HEK293 (cell line): ENCODE results near the gene CDH22.

Source experiments
- HOXA7 ChIP-seq: sonication (generic); formaldehyde crosslinking; IDR thresholded peaks from 2 replicates; pipeline ENCODE4 v1.8.1; 2022; ENCODE audit warnings: missing genetic modification reagents, borderline replicate concordance
- RBAK ChIP-seq: fragments of 450-650 bp; formaldehyde crosslinking; IDR thresholded peaks from 2 replicates; pipeline ENCODE4 v1.5.1; 2016; ENCODE audit warnings: missing biosample characterization, missing genetic modification characterization
- ZBTB1 ChIP-seq: fragments of 450-650 bp; formaldehyde crosslinking; IDR thresholded peaks from 2 replicates; pipeline ENCODE4 v1.5.1; 2016; ENCODE audit warnings: missing biosample characterization, missing genetic modification characterization
- ZFP37 ChIP-seq: fragments of 450-650 bp; formaldehyde crosslinking; IDR thresholded peaks from 2 replicates; pipeline ENCODE4 v1.5.1; 2016; ENCODE audit warnings: missing biosample characterization, missing genetic modification characterization
- ZNF133 ChIP-seq: fragments of 450-650 bp; formaldehyde crosslinking; IDR thresholded peaks from 2 replicates; pipeline ENCODE4 v1.5.1; 2016; ENCODE audit warnings: missing biosample characterization, missing genetic modification characterization
- ZNF146 ChIP-seq: fragments of 450-650 bp; formaldehyde crosslinking; IDR thresholded peaks from 2 replicates; pipeline ENCODE4 v1.5.1; 2016; ENCODE audit warnings: missing biosample characterization, missing genetic modification characterization
- ZNF202 ChIP-seq: fragments of 450-650 bp; formaldehyde crosslinking; IDR thresholded peaks from 2 replicates; pipeline ENCODE4 v1.5.1; 2016; ENCODE audit warnings: missing biosample characterization, missing genetic modification characterization, borderline replicate concordance
- ZNF211 ChIP-seq: fragments of 450-650 bp; formaldehyde crosslinking; IDR thresholded peaks from 2 replicates; pipeline ENCODE4 v1.5.1; 2016; ENCODE audit warnings: low read depth, missing biosample characterization, missing genetic modification characterization
- ZNF23 ChIP-seq: fragments of 450-650 bp; formaldehyde crosslinking; IDR thresholded peaks from 2 replicates; pipeline ENCODE4 v1.5.1; 2016; ENCODE audit warnings: missing biosample characterization, missing genetic modification characterization, borderline replicate concordance
- ZNF529 ChIP-seq: fragments of 450-650 bp; formaldehyde crosslinking; IDR thresholded peaks from 2 replicates; pipeline ENCODE4 v1.5.1; 2017; ENCODE audit warnings: missing genetic modification characterization, missing biosample characterization; ENCODE audit not compliant: insufficient replicate concordance
- ZNF549 ChIP-seq: fragments of 450-650 bp; IDR thresholded peaks from 2 replicates; pipeline ENCODE4 v1.5.1; 2018; ENCODE audit warnings: missing biosample characterization, missing genetic modification characterization, mild to moderate bottlenecking, inconsistent platforms, moderate library complexity
- ZNF624 ChIP-seq: fragments of 450-650 bp; formaldehyde crosslinking; IDR thresholded peaks from 2 replicates; pipeline ENCODE4 v1.5.1; 2017; ENCODE audit warnings: missing biosample characterization, missing genetic modification characterization
- ZNF654 ChIP-seq: fragments of 450-650 bp; formaldehyde crosslinking; IDR thresholded peaks from 2 replicates; pipeline ENCODE4 v1.5.1; 2016; ENCODE audit warnings: low read depth, missing biosample characterization, missing genetic modification characterization
- ZNF776 ChIP-seq: fragments of 450-650 bp; formaldehyde crosslinking; IDR thresholded peaks from 2 replicates; pipeline ENCODE4 v1.5.0; 2017; ENCODE audit warnings: missing biosample characterization, missing genetic modification characterization, borderline replicate concordance
- ZNF777 ChIP-seq: fragments of 450-650 bp; formaldehyde crosslinking; IDR thresholded peaks from 2 replicates; pipeline ENCODE4 v1.5.1; 2017; ENCODE audit warnings: missing biosample characterization, missing genetic modification characterization, borderline replicate concordance
- ZNF830 ChIP-seq: fragments of 450-650 bp; IDR thresholded peaks from 2 replicates; pipeline ENCODE4 v1.5.0; 2018; ENCODE audit warnings: missing biosample characterization, missing genetic modification characterization, low read depth, mild to moderate bottlenecking, moderate library complexity
- TF ChIP-seq, protein P1 (sequence below): fragments of 450-650 bp; formaldehyde crosslinking; IDR thresholded peaks from 2 replicates; pipeline ENCODE4 v1.5.1; 2016; ENCODE audit warnings: missing biosample characterization, missing genetic modification characterization
- TF ChIP-seq, protein P2 (sequence below): fragments of 450-650 bp; formaldehyde crosslinking; IDR thresholded peaks from 2 replicates; pipeline ENCODE4 v1.5.1; 2016; ENCODE audit warnings: missing biosample characterization, missing genetic modification characterization
- TF ChIP-seq, protein P3 (sequence below): fragments of 450-650 bp; formaldehyde crosslinking; IDR thresholded peaks from 2 replicates; pipeline ENCODE4 v1.5.0; 2017; ENCODE audit warnings: missing biosample characterization, missing genetic modification characterization, borderline replicate concordance
- TF ChIP-seq, protein P4 (sequence below): fragments of 450-650 bp; formaldehyde crosslinking; IDR thresholded peaks from 2 replicates; pipeline ENCODE4 v1.5.1; 2017; ENCODE audit warnings: missing biosample characterization, missing genetic modification characterization
- TF ChIP-seq, protein P5 (sequence below): fragments of 450-650 bp; IDR thresholded peaks from 2 replicates; pipeline ENCODE4 v1.5.1; 2018; ENCODE audit warnings: missing biosample characterization, missing genetic modification characterization
- TF ChIP-seq, protein P6 (sequence below): fragments of 450-650 bp; formaldehyde crosslinking; IDR thresholded peaks from 2 replicates; pipeline ENCODE4 v1.5.1; 2016; ENCODE audit warnings: missing biosample characterization, missing genetic modification characterization
- TF ChIP-seq, protein P7 (sequence below): sonication (generic); formaldehyde crosslinking; IDR thresholded peaks from 2 replicates; pipeline ENCODE4 v1.8.1; 2022; ENCODE audit warnings: mild to moderate bottlenecking, moderate library complexity, missing genetic modification reagents

The CDH22 gene

DNA sequence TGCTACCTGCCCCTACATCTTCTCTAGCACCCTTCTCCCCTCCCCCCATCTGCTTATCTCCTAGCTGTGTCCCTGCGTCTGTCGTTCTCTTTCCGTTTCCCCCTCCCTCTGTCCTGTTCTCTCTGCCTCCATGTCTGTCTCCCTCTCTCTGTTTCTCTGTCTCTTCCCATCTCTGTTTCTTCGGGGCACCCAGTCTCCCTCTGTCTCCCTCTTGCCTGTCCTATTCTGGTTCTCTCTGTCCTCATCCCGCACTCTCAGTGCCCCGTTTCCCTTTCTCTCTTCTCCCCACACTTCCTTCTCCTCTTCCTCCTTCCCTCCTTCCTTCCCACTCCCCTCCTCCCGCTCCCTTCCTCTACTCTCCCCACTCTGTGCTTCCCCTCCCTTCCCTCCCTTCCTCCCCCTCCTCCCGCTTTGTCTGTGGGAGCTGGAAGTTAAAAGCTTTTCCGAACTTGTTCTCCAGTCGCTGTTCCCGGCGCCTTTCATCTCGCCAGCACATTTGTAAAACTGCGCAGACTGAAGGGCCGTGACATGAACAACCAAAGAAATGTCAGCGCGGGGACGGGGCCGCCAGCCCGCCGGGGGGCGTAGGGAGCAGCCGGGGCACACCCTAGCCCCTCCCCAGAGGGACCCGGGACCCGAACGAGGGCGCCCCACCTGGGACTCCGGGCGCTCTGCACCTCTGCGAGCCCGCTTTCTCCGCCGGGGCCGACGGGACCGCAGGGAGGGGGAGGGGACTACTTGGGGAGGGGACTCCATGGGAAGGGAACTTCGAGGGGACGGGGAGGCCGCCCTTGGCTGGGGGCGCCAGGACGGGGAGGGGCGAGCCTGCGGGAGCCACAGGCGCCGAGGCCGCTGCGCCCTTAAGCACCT lies 4.0 kb upstream of the CDH22 start (continued):
- no peak for TF ChIP-seq ZNF202 (tag by site-specific recombination)
- TF ChIP-seq ZNF654 (tag by site-specific recombination): no peak
- TF ChIP-seq, protein P1, sequence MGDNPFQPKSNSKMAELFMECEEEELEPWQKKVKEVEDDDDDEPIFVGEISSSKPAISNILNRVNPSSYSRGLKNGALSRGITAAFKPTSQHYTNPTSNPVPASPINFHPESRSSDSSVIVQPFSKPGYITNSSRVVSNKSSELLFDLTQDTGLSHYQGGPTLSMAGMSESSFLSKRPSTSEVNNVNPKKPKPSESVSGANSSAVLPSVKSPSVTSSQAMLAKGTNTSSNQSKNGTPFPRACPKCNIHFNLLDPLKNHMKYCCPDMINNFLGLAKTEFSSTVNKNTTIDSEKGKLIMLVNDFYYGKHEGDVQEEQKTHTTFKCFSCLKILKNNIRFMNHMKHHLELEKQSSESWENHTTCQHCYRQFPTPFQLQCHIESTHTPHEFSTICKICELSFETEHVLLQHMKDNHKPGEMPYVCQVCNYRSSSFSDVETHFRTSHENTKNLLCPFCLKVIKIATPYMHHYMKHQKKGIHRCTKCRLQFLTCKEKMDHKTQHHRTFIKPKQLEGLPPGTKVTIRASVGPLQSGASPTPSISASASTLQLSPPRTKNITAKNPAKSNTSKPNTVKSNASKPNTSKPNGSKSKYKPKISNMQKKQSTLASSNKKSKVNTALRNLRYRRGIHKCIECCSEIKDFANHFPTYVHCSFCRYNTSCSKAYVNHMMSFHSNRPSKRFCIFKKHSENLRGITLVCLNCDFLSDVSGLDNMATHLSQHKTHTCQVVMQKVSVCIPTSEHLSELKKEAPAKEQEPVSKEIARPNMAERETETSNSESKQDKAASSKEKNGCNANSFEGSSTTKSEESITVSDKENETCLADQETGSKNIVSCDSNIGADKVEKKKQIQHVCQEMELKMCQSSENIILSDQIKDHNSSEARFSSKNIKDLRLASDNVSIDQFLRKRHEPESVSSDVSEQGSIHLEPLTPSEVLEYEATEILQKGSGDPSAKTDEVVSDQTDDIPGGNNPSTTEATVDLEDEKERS (tag by site-specific recombination): no peak
- TF ChIP-seq, protein P2, sequence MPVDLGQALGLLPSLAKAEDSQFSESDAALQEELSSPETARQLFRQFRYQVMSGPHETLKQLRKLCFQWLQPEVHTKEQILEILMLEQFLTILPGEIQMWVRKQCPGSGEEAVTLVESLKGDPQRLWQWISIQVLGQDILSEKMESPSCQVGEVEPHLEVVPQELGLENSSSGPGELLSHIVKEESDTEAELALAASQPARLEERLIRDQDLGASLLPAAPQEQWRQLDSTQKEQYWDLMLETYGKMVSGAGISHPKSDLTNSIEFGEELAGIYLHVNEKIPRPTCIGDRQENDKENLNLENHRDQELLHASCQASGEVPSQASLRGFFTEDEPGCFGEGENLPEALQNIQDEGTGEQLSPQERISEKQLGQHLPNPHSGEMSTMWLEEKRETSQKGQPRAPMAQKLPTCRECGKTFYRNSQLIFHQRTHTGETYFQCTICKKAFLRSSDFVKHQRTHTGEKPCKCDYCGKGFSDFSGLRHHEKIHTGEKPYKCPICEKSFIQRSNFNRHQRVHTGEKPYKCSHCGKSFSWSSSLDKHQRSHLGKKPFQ (tag by site-specific recombination): no peak
- TF ChIP-seq ZNF777 (tag by site-specific recombination): no peak
- no peak for TF ChIP-seq ZNF549 (tag by site-specific recombination)
- TF ChIP-seq, protein P3, sequence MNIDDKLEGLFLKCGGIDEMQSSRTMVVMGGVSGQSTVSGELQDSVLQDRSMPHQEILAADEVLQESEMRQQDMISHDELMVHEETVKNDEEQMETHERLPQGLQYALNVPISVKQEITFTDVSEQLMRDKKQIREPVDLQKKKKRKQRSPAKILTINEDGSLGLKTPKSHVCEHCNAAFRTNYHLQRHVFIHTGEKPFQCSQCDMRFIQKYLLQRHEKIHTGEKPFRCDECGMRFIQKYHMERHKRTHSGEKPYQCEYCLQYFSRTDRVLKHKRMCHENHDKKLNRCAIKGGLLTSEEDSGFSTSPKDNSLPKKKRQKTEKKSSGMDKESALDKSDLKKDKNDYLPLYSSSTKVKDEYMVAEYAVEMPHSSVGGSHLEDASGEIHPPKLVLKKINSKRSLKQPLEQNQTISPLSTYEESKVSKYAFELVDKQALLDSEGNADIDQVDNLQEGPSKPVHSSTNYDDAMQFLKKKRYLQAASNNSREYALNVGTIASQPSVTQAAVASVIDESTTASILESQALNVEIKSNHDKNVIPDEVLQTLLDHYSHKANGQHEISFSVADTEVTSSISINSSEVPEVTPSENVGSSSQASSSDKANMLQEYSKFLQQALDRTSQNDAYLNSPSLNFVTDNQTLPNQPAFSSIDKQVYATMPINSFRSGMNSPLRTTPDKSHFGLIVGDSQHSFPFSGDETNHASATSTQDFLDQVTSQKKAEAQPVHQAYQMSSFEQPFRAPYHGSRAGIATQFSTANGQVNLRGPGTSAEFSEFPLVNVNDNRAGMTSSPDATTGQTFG (tag by site-specific recombination): no peak
- TF ChIP-seq, protein P4, sequence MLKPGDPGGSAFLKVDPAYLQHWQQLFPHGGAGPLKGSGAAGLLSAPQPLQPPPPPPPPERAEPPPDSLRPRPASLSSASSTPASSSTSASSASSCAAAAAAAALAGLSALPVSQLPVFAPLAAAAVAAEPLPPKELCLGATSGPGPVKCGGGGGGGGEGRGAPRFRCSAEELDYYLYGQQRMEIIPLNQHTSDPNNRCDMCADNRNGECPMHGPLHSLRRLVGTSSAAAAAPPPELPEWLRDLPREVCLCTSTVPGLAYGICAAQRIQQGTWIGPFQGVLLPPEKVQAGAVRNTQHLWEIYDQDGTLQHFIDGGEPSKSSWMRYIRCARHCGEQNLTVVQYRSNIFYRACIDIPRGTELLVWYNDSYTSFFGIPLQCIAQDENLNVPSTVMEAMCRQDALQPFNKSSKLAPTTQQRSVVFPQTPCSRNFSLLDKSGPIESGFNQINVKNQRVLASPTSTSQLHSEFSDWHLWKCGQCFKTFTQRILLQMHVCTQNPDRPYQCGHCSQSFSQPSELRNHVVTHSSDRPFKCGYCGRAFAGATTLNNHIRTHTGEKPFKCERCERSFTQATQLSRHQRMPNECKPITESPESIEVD (tag by site-specific recombination): no peak
- TF ChIP-seq ZNF624 (tag by site-specific recombination): no peak
- TF ChIP-seq ZNF776 (tag by site-specific recombination): no peak
- TF ChIP-seq, protein P5, sequence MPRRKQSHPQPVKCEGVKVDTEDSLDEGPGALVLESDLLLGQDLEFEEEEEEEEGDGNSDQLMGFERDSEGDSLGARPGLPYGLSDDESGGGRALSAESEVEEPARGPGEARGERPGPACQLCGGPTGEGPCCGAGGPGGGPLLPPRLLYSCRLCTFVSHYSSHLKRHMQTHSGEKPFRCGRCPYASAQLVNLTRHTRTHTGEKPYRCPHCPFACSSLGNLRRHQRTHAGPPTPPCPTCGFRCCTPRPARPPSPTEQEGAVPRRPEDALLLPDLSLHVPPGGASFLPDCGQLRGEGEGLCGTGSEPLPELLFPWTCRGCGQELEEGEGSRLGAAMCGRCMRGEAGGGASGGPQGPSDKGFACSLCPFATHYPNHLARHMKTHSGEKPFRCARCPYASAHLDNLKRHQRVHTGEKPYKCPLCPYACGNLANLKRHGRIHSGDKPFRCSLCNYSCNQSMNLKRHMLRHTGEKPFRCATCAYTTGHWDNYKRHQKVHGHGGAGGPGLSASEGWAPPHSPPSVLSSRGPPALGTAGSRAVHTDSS: no peak
- no peak for TF ChIP-seq ZNF23 (tag by site-specific recombination)
- TF ChIP-seq ZNF211 (tag by site-specific recombination): no peak
- no peak for TF ChIP-seq ZBTB1 (tag by site-specific recombination)
- TF ChIP-seq ZNF830: no peak
- no peak for TF ChIP-seq RBAK (tag by site-specific recombination)
- no peak for TF ChIP-seq ZNF133 (tag by site-specific recombination)
- no peak for TF ChIP-seq ZNF529 (tag by site-specific recombination)
- TF ChIP-seq, protein P6, sequence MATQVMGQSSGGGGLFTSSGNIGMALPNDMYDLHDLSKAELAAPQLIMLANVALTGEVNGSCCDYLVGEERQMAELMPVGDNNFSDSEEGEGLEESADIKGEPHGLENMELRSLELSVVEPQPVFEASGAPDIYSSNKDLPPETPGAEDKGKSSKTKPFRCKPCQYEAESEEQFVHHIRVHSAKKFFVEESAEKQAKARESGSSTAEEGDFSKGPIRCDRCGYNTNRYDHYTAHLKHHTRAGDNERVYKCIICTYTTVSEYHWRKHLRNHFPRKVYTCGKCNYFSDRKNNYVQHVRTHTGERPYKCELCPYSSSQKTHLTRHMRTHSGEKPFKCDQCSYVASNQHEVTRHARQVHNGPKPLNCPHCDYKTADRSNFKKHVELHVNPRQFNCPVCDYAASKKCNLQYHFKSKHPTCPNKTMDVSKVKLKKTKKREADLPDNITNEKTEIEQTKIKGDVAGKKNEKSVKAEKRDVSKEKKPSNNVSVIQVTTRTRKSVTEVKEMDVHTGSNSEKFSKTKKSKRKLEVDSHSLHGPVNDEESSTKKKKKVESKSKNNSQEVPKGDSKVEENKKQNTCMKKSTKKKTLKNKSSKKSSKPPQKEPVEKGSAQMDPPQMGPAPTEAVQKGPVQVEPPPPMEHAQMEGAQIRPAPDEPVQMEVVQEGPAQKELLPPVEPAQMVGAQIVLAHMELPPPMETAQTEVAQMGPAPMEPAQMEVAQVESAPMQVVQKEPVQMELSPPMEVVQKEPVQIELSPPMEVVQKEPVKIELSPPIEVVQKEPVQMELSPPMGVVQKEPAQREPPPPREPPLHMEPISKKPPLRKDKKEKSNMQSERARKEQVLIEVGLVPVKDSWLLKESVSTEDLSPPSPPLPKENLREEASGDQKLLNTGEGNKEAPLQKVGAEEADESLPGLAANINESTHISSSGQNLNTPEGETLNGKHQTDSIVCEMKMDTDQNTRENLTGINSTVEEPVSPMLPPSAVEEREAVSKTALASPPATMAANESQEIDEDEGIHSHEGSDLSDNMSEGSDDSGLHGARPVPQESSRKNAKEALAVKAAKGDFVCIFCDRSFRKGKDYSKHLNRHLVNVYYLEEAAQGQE (tag by site-specific recombination): peak; percentile 42; the same call in 1 of the 2 replicates
- no peak for TF ChIP-seq ZFP37 (tag by site-specific recombination)
- TF ChIP-seq, protein P7, sequence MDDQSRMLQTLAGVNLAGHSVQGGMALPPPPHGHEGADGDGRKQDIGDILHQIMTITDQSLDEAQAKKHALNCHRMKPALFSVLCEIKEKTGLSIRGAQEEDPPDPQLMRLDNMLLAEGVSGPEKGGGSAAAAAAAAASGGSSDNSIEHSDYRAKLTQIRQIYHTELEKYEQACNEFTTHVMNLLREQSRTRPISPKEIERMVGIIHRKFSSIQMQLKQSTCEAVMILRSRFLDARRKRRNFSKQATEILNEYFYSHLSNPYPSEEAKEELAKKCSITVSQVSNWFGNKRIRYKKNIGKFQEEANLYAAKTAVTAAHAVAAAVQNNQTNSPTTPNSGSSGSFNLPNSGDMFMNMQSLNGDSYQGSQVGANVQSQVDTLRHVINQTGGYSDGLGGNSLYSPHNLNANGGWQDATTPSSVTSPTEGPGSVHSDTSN (CRISPR knock-in tag): no peak
- TF ChIP-seq ZNF146 (tag by site-specific recombination): no peak
- TF ChIP-seq HOXA7 (CRISPR knock-in tag): no peak
